EL (cell line): ENCODE measurements around the gene SPDYE5.
A peak's percentile ranks its signal among the peaks of the same experiment; 100 is the strongest.
"Not testable (repeated sequence)": the region's sequence is repeated elsewhere in the genome, so short reads cannot be mapped to it uniquely, and the experiment has no call there.

ENCODE experiments used
- DNase-seq: peaks from one replicate; pipeline ENCODE4 v3.0.0-alpha.2; 2016

Gene SPDYE5

DNA sequence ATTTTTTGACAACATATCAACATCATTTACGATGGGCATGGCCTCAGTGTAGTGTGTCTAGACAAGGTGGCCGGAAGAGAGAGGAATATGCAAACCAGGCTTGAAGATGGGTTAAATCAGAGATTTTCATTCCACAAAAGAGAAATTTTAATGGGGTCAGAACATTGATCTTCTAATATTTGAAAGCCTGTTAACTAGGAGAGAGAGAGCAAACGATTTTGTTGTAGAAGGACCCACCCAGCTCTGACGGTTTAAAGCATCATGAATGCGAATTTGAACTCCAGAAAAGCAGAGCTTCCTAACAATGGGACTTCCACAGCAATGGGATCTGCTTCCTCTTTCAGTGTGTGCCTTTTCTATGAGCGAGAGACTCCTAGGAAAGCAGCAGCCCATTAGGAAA, at the start of gene SPDYE5:
SPDYE5 (plus strand) TSS at position 301 of the 400 bp plus-strand sequence. CDS start 1,728 bp downstream, outside the sequence.
- not testable (repeated sequence) for DNase-seq

- peak; percentile 41 for DNase-seq
Measured at GRCh38 chr7:75442465-75443111, 49.5 kb upstream of the SPDYE5 start.

GRCh38 chr7:75449946-75450345, 42.2 kb upstream of the SPDYE5 start:
- DNase-seq: not testable (repeated sequence)

- DNase-seq: not testable (repeated sequence)
Measured at GRCh38 chr7:75452494-75452955, 39.6 kb upstream of the SPDYE5 start.

DNA sequence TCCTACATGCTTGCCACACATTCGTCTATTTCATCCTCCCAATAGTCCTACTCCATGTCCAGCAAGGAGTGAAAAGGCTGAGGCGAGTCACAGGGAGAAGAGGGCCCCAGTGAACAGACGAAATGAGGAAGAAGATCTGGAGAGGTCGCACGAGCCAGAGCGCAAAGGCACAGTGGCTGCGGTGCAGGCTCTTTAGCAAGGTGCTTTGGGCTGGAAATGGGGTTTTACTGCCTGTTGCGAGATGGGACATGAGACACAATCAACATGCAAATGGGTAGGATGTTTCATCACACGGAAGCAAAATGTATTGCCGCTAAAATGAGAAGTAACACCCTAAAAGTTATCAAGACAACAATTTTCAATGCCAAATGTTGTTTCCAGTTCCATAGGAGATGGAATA, 35.7 kb upstream of the SPDYE5 start:
- not testable (repeated sequence) for DNase-seq

DNA sequence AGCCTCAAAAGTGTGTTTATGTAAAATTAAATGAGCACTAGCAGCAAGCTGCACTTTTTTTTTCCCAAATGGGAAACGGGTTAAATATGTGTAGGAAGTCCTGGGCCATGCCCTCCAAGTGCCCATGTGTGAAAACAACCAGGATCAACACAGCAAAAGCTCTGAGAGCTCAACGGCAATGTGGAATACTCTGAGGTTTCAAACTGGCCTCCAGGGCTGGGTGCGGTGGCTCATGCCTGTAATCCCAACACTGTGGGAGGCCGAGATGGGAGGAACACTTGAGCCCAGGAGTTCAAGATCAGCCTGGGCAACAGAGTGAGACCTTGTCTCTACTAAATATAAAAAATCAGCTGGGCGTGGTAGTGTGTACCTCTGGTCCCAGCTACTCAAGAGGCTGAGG, 34.1 kb upstream of the SPDYE5 start:
- not testable (repeated sequence) for DNase-seq

GRCh38 chr7:75460541-75460940, 31.6 kb upstream of the SPDYE5 start:
- not testable (repeated sequence) for DNase-seq

GRCh38 chr7:75470166-75470565, 22.0 kb upstream of the SPDYE5 start:
- not testable (repeated sequence) for DNase-seq

DNA sequence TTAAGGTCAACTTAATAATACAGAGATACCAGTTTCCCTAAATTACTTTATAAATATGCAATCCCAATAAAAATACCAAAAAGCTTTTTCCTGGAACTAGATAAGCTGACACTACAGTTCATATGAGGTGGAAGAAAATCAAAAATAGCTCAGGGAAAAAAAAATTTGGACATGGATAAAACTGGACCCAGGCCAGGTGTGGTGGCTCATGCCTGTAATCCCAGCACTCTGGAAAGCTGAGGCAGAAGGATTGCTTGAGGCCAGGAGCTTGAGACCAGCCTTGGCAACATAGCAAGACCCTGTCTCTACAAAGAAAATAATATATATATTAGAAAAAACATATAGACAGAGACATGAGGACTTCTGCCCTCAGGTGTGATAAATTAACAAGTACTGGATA, 14.7 kb upstream of the SPDYE5 start:
- DNase-seq: not testable (repeated sequence)

DNA sequence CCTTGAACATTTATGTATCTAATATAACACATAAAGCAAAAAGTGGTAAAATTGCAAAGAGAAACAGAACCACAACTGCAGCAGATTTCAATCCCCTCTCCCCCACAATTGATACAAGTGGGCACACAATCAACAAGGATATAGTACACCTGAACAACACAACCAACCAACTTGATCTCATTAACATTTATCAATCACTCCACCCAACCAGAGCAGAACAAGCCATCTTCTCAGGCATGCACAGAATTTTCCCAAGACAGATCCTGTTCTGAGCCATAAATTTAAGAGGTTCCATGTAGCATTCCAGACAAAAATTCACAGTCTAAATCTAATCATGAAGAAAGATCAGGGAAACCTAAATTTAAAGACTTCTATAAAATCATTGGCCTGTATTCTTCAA, 11.8 kb upstream of the SPDYE5 start:
- not testable (repeated sequence) for DNase-seq

DNA sequence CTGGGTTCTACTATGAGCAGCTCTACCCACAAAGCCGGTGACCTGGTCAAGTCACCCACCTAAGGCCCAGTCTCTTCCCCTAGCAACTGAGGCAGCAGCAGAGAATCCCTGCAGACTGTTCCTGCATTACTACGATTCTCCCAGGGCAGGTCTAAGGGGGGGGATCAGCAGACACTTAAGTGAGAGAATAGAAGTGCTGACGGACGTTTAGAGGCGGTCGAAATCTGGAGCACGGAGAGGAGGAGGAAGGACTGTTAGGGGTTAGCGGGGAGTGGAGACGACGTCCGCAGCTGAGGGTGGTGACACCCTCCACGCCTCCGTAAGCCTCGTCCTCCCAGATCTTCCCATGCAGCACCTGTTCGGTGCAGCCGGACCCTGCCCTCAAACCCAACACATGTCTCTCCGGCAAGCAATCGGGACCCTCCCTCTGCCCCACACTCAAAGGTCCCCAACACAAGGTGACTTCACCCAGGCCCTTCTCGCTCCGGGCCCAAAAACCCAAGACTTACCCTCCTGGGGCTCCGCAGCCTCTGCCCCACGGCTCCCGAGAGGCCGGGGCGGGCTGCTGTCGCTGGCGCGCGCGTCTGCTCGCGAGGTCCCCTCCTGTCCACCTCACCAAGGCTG, 6.7 kb upstream of the SPDYE5 start:
- not testable (repeated sequence) for DNase-seq

DNA sequence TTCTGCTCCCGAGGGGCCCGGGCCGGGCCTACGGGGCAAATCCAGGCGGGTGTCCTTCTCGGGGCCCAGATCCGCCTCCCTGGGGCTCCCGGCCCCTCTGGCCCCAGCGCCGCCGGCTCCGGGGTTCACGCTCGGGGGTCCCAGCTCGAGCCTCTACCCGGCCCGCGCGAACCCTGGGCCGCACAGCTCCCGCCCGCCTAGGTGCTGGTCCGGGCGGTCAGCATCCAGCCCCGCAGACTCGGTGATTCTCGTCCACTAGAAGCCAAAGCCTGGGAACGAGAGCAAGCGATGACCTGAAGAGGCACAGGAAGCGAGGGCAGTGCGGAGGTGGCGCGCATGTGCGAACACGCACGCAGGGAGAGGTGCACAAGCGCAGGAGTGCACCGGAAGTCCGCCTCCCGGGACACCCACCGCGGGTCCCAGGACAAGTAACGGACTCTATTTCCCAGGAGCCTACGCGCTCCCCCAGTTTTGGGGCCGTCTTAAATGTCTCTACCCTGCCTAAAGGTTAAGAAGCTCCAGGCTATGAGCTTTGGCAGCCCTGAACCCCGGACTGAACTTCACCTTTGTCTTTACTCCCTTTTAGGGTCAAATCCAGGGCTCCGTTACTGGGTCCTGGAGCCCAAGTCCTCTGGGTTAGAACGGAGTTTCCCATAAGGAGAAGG, 6.0 kb upstream of the SPDYE5 start, which contains the start of gene POM121C:
POM121C (minus strand) TSS at position 321 of the 665 bp plus-strand sequence. CDS start 44,803 bp downstream, outside the sequence.
- peak; percentile 91 for DNase-seq

GRCh38 chr7:75509033-75509432, 16.9 kb downstream of the SPDYE5 start:
- DNase-seq: not testable (repeated sequence)

- not testable (repeated sequence) for DNase-seq
Measured at GRCh38 chr7:75518842-75519241, 26.7 kb downstream of the SPDYE5 start.

DNA sequence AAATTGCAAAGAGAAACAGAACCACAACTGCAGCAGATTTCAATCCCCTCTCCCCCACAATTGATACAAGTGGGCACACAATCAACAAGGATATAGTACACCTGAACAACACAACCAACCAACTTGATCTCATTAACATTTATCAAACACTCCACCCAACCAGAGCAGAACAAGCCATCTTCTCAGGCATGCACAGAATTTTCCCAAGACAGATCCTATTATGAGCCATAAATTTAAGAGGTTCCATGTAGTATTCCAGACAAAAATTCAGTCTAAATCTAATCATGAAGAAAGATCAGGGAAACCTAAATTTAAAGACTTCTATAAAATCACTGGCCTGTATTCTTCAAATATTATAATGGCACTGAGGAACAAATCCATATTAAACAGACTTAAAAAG, 29.6 kb downstream of the SPDYE5 start:
- DNase-seq: not testable (repeated sequence)

GRCh38 chr7:75527224-75527722, 35.2 kb downstream of the SPDYE5 start:
- DNase-seq: peak; percentile 3

GRCh38 chr7:75531359-75531821, 39.3 kb downstream of the SPDYE5 start:
- peak; percentile 8 for DNase-seq

- DNase-seq: no peak
Measured at GRCh38 chr7:75532639-75533038, 40.5 kb downstream of the SPDYE5 start.

- DNase-seq: no peak
Measured at GRCh38 chr7:75533926-75534325, 41.8 kb downstream of the SPDYE5 start.

- peak; percentile 69 for DNase-seq
Measured at GRCh38 chr7:75534727-75535307, 42.7 kb downstream of the SPDYE5 start.

- DNase-seq: no peak
Measured at GRCh38 chr7:75536491-75536890, 44.4 kb downstream of the SPDYE5 start.

DNA sequence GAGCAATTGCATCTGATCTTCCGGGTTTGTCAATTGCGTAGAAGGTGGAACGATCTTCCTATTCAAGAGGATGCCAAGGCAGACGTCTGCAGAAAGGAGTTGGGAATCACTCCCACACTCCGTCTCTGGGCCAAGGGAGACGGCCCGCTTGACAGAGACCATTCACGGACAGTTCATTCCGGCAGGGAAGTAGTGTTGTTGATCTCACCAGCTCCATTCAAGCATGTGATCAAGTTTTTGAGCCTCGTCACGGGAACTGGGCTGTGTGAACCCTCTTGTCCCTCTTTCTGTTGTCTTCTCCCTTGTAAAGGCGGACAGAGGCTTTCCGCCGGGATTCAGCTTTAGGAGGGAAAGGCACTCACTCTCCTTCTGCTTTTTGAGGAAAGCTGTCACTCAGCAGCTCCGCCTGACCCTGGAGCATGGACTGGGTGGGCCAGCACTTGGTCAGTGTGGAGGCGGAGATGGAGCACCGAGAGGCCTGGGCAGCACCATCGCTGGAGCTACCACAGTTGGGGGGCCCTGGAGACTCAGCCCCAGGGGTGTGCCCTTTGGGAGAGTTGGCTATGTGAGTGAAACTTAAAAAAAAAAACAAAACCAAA, 44.9 kb downstream of the SPDYE5 start:
- no peak for DNase-seq

- DNase-seq: no peak
Measured at GRCh38 chr7:75537731-75538130, 45.6 kb downstream of the SPDYE5 start.
